NCI-H460 (cell line): ENCODE data around the gene CTNND1. TPM values are rescaled to one million over a fixed set of nuclear protein-coding genes. Genes with fewer than 3 reads are reported as not detected.
A peak's percentile ranks its signal among the peaks of the same experiment; 100 is the strongest.
"Not testable (repeated sequence)": the region's sequence is repeated elsewhere in the genome, so short reads cannot be mapped to it uniquely, and the experiment has no call there.

Experiments
- DNase-seq: peaks from one replicate; pipeline ENCODE4 v3.0.0-alpha.2; 2016; ENCODE audit warnings: low read depth; ENCODE audit errors: extremely low read depth
- polyA plus RNA-seq: library from polyadenylated mRNA; depleted of rRNA; stranded (reverse); fragments of >200 nt; gene quantifications from 2 replicates; pipeline ENCODE4 v1.2.3, GENCODE V29; 2014; cell fraction: nucleus; rRNA removed
- total RNA-seq: library from RNA; depleted of rRNA; stranded (reverse); fragments of >200 nt; shearing (Covaris generic); gene quantifications from 2 replicates; pipeline ENCODE4 v1.2.3, GENCODE V29; 2014; rRNA removed

CTNND1 gene, protein sequence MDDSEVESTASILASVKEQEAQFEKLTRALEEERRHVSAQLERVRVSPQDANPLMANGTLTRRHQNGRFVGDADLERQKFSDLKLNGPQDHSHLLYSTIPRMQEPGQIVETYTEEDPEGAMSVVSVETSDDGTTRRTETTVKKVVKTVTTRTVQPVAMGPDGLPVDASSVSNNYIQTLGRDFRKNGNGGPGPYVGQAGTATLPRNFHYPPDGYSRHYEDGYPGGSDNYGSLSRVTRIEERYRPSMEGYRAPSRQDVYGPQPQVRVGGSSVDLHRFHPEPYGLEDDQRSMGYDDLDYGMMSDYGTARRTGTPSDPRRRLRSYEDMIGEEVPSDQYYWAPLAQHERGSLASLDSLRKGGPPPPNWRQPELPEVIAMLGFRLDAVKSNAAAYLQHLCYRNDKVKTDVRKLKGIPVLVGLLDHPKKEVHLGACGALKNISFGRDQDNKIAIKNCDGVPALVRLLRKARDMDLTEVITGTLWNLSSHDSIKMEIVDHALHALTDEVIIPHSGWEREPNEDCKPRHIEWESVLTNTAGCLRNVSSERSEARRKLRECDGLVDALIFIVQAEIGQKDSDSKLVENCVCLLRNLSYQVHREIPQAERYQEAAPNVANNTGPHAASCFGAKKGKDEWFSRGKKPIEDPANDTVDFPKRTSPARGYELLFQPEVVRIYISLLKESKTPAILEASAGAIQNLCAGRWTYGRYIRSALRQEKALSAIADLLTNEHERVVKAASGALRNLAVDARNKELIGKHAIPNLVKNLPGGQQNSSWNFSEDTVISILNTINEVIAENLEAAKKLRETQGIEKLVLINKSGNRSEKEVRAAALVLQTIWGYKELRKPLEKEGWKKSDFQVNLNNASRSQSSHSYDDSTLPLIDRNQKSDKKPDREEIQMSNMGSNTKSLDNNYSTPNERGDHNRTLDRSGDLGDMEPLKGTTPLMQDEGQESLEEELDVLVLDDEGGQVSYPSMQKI
- total RNA-seq, result 42.3 and 50.0 TPM in 2 replicates
- polyA plus RNA-seq, result 33.3 and 36.7 TPM in 2 replicates

GRCh38 chr11:57761301-57762234, at the start of gene CTNND1:
TSS of gene CTNND1 (plus strand) at chr11:57761802. CDS start at chr11:57791479, 29,677 bp downstream.
- DNase-seq, result peak; percentile 92

DNA sequence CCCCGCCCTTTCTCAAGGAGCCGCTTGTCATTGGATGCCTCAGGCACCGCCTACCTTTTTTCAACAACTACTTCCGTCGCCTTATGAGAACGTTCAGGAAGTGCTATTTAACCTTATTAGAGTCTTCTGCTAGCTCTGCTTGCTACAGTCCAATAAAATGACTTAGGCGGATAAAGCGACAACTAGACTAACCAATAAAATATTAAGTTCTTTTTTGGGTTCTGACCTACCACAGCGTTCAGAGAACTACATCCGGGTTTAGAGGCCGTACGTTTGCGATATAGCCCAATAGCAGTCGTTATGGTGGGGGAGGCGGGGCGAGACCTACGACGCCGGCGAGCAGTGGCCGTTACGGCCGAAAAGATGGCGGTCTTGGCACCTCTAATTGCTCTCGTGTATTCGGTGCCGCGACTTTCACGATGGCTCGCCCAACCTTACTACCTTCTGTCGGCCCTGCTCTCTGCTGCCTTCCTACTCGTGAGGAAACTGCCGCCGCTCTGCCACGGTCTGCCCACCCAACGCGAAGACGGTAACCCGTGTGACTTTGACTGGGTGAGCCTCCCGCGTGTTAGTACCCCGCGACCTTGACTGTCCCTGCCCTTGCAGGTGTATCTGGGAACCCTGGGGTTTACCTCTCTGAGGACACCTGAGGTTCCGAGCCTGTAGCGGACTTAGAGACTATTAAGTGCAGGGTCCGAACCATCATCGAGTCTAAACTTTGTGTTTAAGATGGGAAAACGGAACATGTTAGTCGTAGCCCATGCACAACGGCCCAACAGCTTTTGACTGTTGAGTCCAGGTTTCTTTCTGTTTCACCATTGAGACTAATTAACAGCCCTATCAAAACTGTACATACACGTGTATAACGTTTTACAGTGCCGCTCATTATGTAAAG, 49.1 kb upstream of the CTNND1 start, which contains the start of gene TMX2:
Gene TMX2 (plus strand): TSS at position 338 of the 895 bp plus-strand sequence. CDS start 26 bp downstream, at position 364.
- peak; percentile 97 for DNase-seq

- DNase-seq, result no peak
Measured at GRCh38 chr11:57713835-57714234, 47.8 kb upstream of the CTNND1 start.

DNA sequence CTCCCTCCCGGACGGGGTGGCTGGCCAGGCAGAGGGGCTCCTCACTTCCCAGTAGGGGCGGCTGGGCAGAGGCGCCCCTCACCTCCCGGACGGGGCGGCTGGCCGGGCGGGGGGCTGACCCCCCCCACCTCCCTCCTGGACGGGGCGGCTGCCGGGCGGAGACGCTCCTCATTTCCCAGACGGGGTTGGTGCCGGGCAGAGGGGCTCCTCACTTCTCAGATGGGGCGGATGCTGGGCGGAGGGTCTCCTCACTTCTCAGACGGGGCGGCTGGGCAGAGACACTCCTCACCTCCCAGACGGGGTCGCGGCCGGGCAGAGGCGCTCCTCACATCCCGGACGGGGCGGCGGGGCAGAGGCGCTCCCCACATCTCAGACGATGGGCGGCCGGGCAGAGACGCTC, 44.9 kb upstream of the CTNND1 start:
- not testable (repeated sequence) for DNase-seq

DNA sequence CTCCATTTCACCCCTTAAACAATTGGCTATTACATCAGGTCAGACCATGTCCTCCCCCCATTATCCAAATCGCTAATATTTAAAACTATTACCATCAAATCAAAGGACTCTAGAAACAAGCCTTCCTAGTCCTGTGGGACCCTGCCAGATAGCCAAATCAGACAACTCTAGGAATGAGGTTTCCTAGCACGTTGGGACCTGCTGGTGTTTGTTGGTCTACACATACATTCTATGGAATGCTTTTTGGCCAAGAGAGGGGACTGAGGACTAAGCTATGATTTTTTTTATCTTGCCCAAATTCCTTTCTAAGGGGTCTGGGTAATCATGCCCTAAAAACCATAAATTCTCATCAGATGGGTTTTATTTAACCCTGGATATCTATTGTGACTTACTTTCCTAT, 34.4 kb upstream of the CTNND1 start:
- no peak for DNase-seq

GRCh38 chr11:57728829-57729228, 32.8 kb upstream of the CTNND1 start:
- DNase-seq, result no peak

- no peak for DNase-seq
Measured at GRCh38 chr11:57729479-57729878, 32.1 kb upstream of the CTNND1 start.

DNA sequence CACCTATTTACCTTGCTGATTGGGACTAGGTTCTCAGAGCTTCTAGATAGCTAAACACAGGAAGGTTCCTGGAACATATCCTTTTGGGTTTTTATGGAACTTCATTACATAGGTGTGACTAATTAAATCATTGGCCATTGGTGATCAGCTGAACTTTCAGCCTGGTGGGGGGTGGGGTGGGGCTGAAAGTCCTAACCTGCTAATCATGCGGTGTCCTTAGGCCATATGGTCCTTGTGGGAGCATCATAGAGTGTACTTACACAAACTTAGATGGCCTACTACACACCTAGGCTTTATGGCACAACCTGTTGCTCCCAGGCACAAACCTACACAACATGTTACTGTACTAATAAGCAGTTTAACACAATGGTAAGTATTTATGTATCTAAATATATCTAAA, 28.9 kb upstream of the CTNND1 start:
- no peak for DNase-seq

- DNase-seq, result no peak
Measured at GRCh38 chr11:57735619-57736298, 25.8 kb upstream of the CTNND1 start.

DNA sequence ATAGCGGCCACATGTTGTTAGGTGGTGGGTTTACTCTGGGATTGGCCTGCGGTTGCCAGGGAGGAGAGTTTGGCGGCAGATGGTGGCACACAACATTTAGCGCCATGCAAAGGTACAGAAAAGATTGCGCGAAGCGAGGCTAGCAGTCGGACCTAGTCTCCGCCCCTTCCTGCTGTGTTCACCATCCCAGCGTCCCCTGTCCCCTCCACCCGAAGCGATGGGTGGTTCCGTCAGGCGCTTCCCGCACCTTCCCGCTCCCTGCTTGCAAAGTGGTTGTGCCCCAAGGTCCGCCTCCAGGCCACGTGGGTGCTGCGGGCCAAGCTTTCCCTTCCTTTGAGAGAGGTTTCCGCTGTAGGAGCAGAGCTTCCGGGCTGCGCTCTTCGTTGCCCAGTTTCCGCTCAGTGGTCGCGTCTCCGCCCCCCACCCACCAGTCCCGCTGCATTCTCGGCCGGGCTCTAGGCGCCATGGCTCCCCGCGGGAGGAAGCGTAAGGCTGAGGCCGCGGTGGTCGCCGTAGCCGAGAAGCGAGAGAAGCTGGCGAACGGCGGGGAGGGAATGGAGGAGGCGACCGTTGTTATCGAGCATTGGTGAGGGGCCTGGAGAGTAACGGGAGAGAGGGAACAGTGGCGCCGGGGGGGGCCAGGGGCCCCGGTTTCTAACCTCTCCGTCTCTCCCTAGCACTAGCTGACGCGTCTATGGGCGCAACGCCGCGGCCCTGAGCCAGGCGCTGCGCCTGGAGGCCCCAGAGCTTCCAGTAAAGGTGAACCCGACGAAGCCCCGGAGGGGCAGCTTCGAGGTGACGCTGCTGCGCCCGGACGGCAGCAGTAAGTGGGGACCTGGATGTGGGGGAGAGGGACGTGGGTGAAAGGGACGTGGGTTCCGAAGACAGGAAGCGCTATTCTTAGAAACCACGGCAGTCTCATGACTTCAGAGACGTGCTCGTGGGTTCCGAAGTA, 20.2 kb upstream of the CTNND1 start, which contains the start of gene SELENOH:
Gene SELENOH (plus strand): TSS at position 360 of the 955 bp plus-strand sequence. CDS start 105 bp downstream, at position 465.
- DNase-seq, result peak; percentile 91

DNA sequence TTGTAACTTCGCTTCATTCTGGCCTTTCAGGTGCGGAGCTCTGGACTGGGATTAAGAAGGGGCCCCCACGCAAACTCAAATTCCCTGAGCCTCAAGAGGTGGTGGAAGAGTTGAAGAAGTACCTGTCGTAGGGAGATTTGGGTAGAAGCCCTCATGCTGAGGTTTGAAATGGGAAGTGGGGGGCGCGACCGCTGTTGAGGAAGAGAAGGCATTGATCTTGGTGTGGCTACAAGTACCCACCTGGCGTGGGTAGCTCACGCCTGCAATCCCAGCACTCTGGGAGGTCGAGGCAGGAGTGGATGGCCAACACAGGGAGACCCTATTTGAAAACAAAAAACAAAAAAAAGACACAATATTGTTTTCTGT, 19.5 kb upstream of the CTNND1 start:
- DNase-seq, result no peak

DNA sequence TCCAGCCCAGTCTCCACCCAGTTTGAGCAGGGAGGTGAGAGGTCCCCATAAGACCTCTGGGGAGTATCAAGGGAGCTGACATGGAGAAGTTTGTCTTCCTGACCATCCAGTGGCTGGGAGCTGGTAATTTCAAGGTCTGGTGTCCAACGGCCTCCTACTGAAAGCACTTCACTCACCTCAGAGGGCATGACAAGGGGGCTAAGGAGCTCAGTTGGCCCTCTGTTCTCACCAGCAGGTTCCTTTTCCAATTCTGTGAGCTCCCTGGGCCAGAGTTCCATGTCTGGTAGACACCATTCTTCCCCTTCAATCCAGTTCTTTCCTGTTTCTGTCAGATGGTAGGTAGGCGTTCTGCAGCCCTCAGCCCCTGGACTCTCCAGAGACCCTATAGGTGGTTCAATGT, 17.2 kb upstream of the CTNND1 start:
- DNase-seq, result no peak

- DNase-seq, result no peak
Measured at GRCh38 chr11:57745206-57745605, 16.4 kb upstream of the CTNND1 start.

GRCh38 chr11:57746920-57747319, 14.7 kb upstream of the CTNND1 start:
- no peak for DNase-seq

GRCh38 chr11:57751176-57751575, 10.4 kb upstream of the CTNND1 start:
- DNase-seq, result no peak

GRCh38 chr11:57751676-57752253, 9.8 kb upstream of the CTNND1 start, which contains the start of gene BTBD18:
TSS of gene BTBD18 (minus strand) at chr11:57751819. CDS start at chr11:57751188, 631 bp downstream.
- peak; percentile 52 for DNase-seq

DNA sequence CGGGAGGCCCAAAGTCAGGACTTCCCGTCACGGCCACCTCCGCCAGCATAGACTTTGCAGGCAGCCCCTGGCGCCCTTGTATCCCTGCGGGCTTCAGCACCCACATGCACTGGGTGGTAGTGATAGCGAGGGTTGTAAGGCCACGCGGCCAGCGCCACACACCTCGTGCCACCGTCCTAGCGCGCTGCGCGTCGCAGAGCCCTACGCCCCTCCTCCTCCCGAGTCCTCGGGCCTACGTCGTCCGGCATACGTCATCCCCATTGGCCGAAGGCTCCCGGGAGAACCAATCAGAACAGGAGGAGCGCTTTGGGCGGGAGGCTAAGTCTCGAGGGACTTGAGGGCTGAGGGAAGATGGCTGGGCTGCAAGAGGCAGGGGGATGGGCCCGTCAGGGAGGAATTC, 8.6 kb upstream of the CTNND1 start:
- no peak for DNase-seq
